KMS-11 (cell line): ENCODE measurements around the gene ICAM5.
A peak's percentile ranks its signal among the peaks of the same experiment; 100 is the strongest.

Experiments used
- H2AFZ ChIP-seq: fragments of 200-600 bp; sonication (generic); 2 replicates; pipeline ENCODE4 v1.6.1; 2016; ENCODE audit warnings: antibody characterized with exemption, mixed run types, low read depth
- H3K27ac ChIP-seq: fragments of 200-600 bp; sonication (generic); 2 replicates; pipeline ENCODE4 v1.6.1; 2016; ENCODE audit warnings: mild to moderate bottlenecking, mixed run types
- H3K27me3 ChIP-seq: fragments of 200-600 bp; sonication (generic); 2 replicates; pipeline ENCODE4 v1.6.1; 2017; ENCODE audit warnings: mild to moderate bottlenecking, low read depth, mixed run types, moderate library complexity; ENCODE audit not compliant: insufficient read depth
- H3K36me3 ChIP-seq: fragments of 200-600 bp; sonication (generic); 2 replicates; pipeline ENCODE4 v1.6.1; 2017; ENCODE audit warnings: mild to moderate bottlenecking, mixed run types; ENCODE audit not compliant: insufficient read depth
- H3K4me1 ChIP-seq: fragments of 200-600 bp; sonication (generic); 2 replicates; pipeline ENCODE4 v1.6.1; 2016; ENCODE audit warnings: mild to moderate bottlenecking, low read depth, mixed run types; ENCODE audit not compliant: poor library complexity, severe bottlenecking
- H3K4me2 ChIP-seq: fragments of 200-600 bp; sonication (generic); 2 replicates; pipeline ENCODE4 v1.7.0; 2016; ENCODE audit warnings: mild to moderate bottlenecking, mixed run types
- H3K4me3 ChIP-seq: fragments of 200-600 bp; sonication (generic); IDR thresholded peaks from 2 replicates; pipeline ENCODE4 v1.6.1; 2017; ENCODE audit warnings: low read depth, low read length, mixed read lengths; ENCODE audit not compliant: insufficient read depth
- H3K79me2 ChIP-seq: fragments of 200-600 bp; sonication (generic); 2 replicates; pipeline ENCODE4 v1.6.1; 2016; ENCODE audit warnings: low read depth, mixed run types; ENCODE audit not compliant: insufficient read depth
- H3K9ac ChIP-seq: fragments of 200-600 bp; sonication (generic); 2 replicates; pipeline ENCODE4 v1.6.1; 2016; ENCODE audit warnings: mild to moderate bottlenecking, mixed run types
- H4K20me1 ChIP-seq: fragments of 200-600 bp; sonication (generic); 2 replicates; pipeline ENCODE4 v1.6.1; 2016; ENCODE audit warnings: mild to moderate bottlenecking, mixed run types; ENCODE audit not compliant: insufficient read depth
- CTCF ChIP-seq: fragments of 200-600 bp; sonication (generic); conservative IDR thresholded peaks from 2 replicates; pipeline ENCODE4 v1.6.1; 2017; ENCODE audit warnings: low read depth, mild to moderate bottlenecking, antibody characterized with exemption, low read length, moderate library complexity, mixed read lengths

Gene ICAM5

GRCh38 chr19:10268071-10268470, 21.7 kb upstream of the ICAM5 start:
- no peak overlapping the region for H3K27ac ChIP-seq
- no peak for TF ChIP-seq CTCF
- H3K4me2 ChIP-seq, result no peak overlapping the region
- H2AFZ ChIP-seq, result no peak overlapping the region
- no peaks in the 10 kb centered on the region; the same call in 1 of the 2 replicates for H3K79me2 ChIP-seq
- peaks cover 21% of the 10 kb centered on the region for H3K4me1 ChIP-seq
- H4K20me1 ChIP-seq, result no peaks in the 10 kb centered on the region
- H3K9ac ChIP-seq, result no peak overlapping the region
- no peaks in the 10 kb centered on the region for H3K27me3 ChIP-seq
- H3K4me3 ChIP-seq, result no peak overlapping the region
- H3K36me3 ChIP-seq, result no peaks in the 10 kb centered on the region

GRCh38 chr19:10269333-10270179, 20.2 kb upstream of the ICAM5 start:
- peak overlapping the region; percentile 78 for H2AFZ ChIP-seq
- H3K79me2 ChIP-seq, result no peaks in the 10 kb centered on the region; the same call in 1 of the 2 replicates
- peak; percentile 78 for TF ChIP-seq CTCF
- peak overlapping the region; percentile 67 for H3K4me2 ChIP-seq
- H4K20me1 ChIP-seq, result no peaks in the 10 kb centered on the region
- H3K9ac ChIP-seq, result peak overlapping the region; percentile 64; the same call in 1 of the 2 replicates
- H3K4me1 ChIP-seq, result peaks cover 24% of the 10 kb centered on the region
- no peaks in the 10 kb centered on the region for H3K27me3 ChIP-seq
- H3K36me3 ChIP-seq, result no peaks in the 10 kb centered on the region
- H3K4me3 ChIP-seq, result no peak overlapping the region
- H3K27ac ChIP-seq, result peak overlapping the region; percentile 58

- no peaks in the 10 kb centered on the region for H4K20me1 ChIP-seq
- no peaks in the 10 kb centered on the region for H3K36me3 ChIP-seq
- H3K79me2 ChIP-seq, result no peaks in the 10 kb centered on the region; the same call in 1 of the 2 replicates
- peak overlapping the region; percentile 58 for H3K27ac ChIP-seq
- no peak overlapping the region for H3K4me3 ChIP-seq
- TF ChIP-seq CTCF, result no peak
- H2AFZ ChIP-seq, result peak overlapping the region; percentile 78
- H3K4me1 ChIP-seq, result peaks cover 25% of the 10 kb centered on the region
- peak overlapping the region; percentile 67 for H3K4me2 ChIP-seq
- no peaks in the 10 kb centered on the region for H3K27me3 ChIP-seq
- peak overlapping the region; percentile 64; the same call in 1 of the 2 replicates for H3K9ac ChIP-seq
Measured at GRCh38 chr19:10270180-10270615, 19.6 kb upstream of the ICAM5 start.

- H3K4me3 ChIP-seq, result no peak within 1 kb of the TSS
- peak within 1 kb of the TSS; percentile 67 for H3K4me2 ChIP-seq
- no peaks in the 10 kb centered on the region for H3K36me3 ChIP-seq
- peak; percentile 13; the same call in 1 of the 2 replicates for TF ChIP-seq CTCF
- no peaks in the 10 kb centered on the region for H3K27me3 ChIP-seq
- H3K27ac ChIP-seq, result peak within 1 kb of the TSS; percentile 58
- H3K79me2 ChIP-seq, result no peaks in the 10 kb centered on the region; the same call in 1 of the 2 replicates
- H4K20me1 ChIP-seq, result no peaks in the 10 kb centered on the region
- peaks cover 25% of the 10 kb centered on the region for H3K4me1 ChIP-seq
- peak within 1 kb of the TSS; percentile 78 for H2AFZ ChIP-seq
- peak within 1 kb of the TSS; percentile 64 for H3K9ac ChIP-seq
Measured at GRCh38 chr19:10270616-10271394, 18.9 kb upstream of the ICAM5 start, which contains the start of gene ICAM1. Gene ICAM1 (plus strand): TSS chr19:10271120. CDS start chr19:10271160, 40 bp downstream.
